Mucosa of descending colon (tissue), 3 donors: ENCODE results near the gene KDM1B. TPM values are rescaled to one million over a fixed set of nuclear protein-coding genes. Genes with fewer than 3 reads are reported as not detected.

Source experiments
- ATAC-seq: fragments of 200-7000 bp; cut with Tn5 transposase; one replicate; pipeline ENCODE4 v1.9.1; 2020; ENCODE audit warnings: mild to moderate bottlenecking, moderate library complexity
- DNase-seq, 3 donors: peaks; one replicate each; pipeline ENCODE4 v3.0.0-alpha.2; 2020
- H3K36me3 ChIP-seq: fragments of 200-600 bp; one replicate; pipeline ENCODE4 v1.8.0; 2021; ENCODE audit warnings: low read depth, mild to moderate bottlenecking
- H3K4me1 ChIP-seq: fragments of 200-600 bp; one replicate; pipeline ENCODE4 v1.8.0; 2021; ENCODE audit warnings: low read depth, mild to moderate bottlenecking
- H3K4me3 ChIP-seq: fragments of 200-600 bp; one replicate; pipeline ENCODE4 v1.8.0; 2021; ENCODE audit warnings: mild to moderate bottlenecking
- H3K9me3 ChIP-seq: fragments of 200-600 bp; one replicate; pipeline ENCODE4 v1.8.0; 2021; ENCODE audit warnings: mild to moderate bottlenecking
- CTCF ChIP-seq: fragments of 200-600 bp; IDR thresholded peaks from one replicate; pipeline ENCODE4 v1.8.0; 2022; ENCODE audit warnings: antibody characterized with exemption, mild to moderate bottlenecking
- intact Hi-C, 2 donors: fragments of 100-400 bp; cut with DNase I in 1 of 2; cut with micrococcal nuclease in 1 of 2; formaldehyde crosslinking; loops; one replicate each; pipeline versions ENCODE4 v1.11.0 to v1.11.1; 2022; cut with DNase I, micrococcal nuclease
- total RNA-seq, 3 donors: library from RNA; stranded (reverse); fragmentation: NEBNext Ultra II Directional in 2 of 3; extraction: Animal tissue kit (Norgen Biotek cat#: 25700) in 2 of 3; gene quantifications; one replicate each; pipeline versions ENCODE4 v1.2.1 to v1.2.4, GENCODE V29; 2021 to 2023
- donor health status: DM: no; HTN: no; CAD: no; lungs with moderate emphysema.
- donor health status: DM: no; HTN: no; CAD: no.
- donor health status: DM: no; HTN: yes; CAD: no.

KDM1B gene
- total RNA-seq, 3 donors from 2014 or later = 34.6 to 47.4 (median 37.6) TPM

GRCh38 chr6:18132346-18132745 is 22.9 kb upstream of the KDM1B start:
- Histone ChIP-seq H3K9me3 (no peaks in the 10 kb centered on the region), H3K4me1 (no peaks in the 10 kb centered on the region), H3K36me3 (no peaks in the 10 kb centered on the region), H3K4me3 (no peak overlapping the region)
- no peak for DNase-seq
- ATAC-seq = no peak
- intact Hi-C loops = no loop called here
- TF ChIP-seq CTCF = no peak

GRCh38 chr6:18135171-18135570 is 20.1 kb upstream of the KDM1B start:
- Histone ChIP-seq H3K9me3 (no peaks in the 10 kb centered on the region), H3K36me3 (no peaks in the 10 kb centered on the region), H3K4me3 (no peak overlapping the region), H3K4me1 (peaks cover 8% of the 10 kb centered on the region)
- ATAC-seq (no peak), DNase-seq (no peak)
- intact Hi-C loops = no loop called here
- TF ChIP-seq CTCF = no peak

- H3K4me3 ChIP-seq = no peak overlapping the region
- DNase-seq (no peak), ATAC-seq (no peak)
- no peaks in the 10 kb centered on the region for H3K9me3 ChIP-seq
- H3K4me1 ChIP-seq = peaks cover 17% of the 10 kb centered on the region
- TF ChIP-seq CTCF = no peak
- intact Hi-C loops = no loop called here
- H3K36me3 ChIP-seq = no peaks in the 10 kb centered on the region
These were observed 19.0 kb upstream of the KDM1B start for GRCh38 chr6:18136260-18136659.

GRCh38 chr6:18138906-18139305 is 16.3 kb upstream of the KDM1B start:
- intact Hi-C loops = no loop called here
- H3K4me1 ChIP-seq = peaks cover 21% of the 10 kb centered on the region
- no peak for DNase-seq
- TF ChIP-seq CTCF = no peak
- ATAC-seq = no peak
- H3K9me3 ChIP-seq = no peaks in the 10 kb centered on the region
- no peak overlapping the region for H3K4me3 ChIP-seq
- H3K36me3 ChIP-seq = no peaks in the 10 kb centered on the region

DNA sequence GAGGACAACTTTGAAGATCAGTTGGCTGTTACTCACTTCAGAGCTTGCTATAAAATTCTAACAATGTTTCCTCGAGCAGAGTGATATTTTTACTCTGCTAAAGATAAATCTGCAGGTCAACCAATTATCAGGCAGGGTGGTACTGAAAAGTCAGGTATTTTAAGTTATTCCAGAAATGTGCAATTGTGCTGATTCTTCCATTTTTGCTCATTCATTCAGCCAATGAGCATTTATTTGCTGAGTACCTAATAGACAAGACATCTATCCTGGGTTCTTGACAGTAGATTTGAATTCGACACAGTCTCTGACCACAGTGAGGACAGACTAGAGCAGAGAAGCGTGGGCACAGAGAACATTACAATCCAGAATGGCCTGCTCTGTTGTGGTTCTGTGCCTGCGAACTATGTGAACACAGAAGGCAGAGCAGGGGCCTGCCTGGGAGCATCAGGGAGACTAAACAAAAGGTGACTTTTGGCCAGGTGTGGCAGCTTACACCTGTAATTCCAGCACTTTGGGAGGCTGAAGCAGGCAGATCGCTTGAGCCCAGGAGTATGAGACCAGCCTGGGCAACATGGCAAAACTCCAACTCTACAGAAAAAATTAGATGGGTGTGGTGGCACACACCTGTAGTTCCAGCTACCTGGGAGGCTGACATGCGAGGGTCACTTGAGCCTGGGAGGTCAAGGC is 15.1 kb upstream of the KDM1B start:
- TF ChIP-seq CTCF = no peak
- Histone ChIP-seq H3K9me3 (no peaks in the 10 kb centered on the region), H3K4me3 (no peak overlapping the region), H3K4me1 (peaks cover 21% of the 10 kb centered on the region), H3K36me3 (no peaks in the 10 kb centered on the region)
- peak in 2 of 3 donors; percentile 36 to 50 for DNase-seq
- peak; percentile 83 for ATAC-seq
- intact Hi-C loops = no loop called here
